Mucosa of rectum (tissue), 2 donors: ENCODE data around the gene MRPS18C.

Experiments used
- H3K27ac ChIP-seq, 2 donors: one replicate each; pipeline ENCODE4 v1.7.0; 2013; ENCODE audit warnings: inconsistent platforms in 2 of 2, low read depth in 2 of 2, low read length in 2 of 2
- H3K27me3 ChIP-seq, 2 donors: one replicate each; pipeline ENCODE4 v1.7.0; 2013; ENCODE audit warnings: low read length in 2 of 2; ENCODE audit not compliant: control insufficient read depth in 2 of 2, insufficient read depth in 2 of 2
- H3K36me3 ChIP-seq, 2 donors: one replicate each; pipeline ENCODE4 v1.7.0; 2013; ENCODE audit warnings: low read length in 2 of 2; ENCODE audit not compliant: control insufficient read depth in 2 of 2, insufficient read depth in 2 of 2
- H3K4me1 ChIP-seq, 2 donors: one replicate each; pipeline ENCODE4 v1.7.0; 2013; ENCODE audit warnings: low read length in 2 of 2, mild to moderate bottlenecking in 1 of 2; ENCODE audit not compliant: control insufficient read depth in 2 of 2, insufficient read depth in 2 of 2
- H3K4me3 ChIP-seq, 2 donors: one replicate each; pipeline ENCODE4 v1.7.0; 2013; ENCODE audit warnings: low read length in 2 of 2
- H3K9ac ChIP-seq, 2 donors: one replicate each; pipeline ENCODE4 v1.7.0; 2013; ENCODE audit warnings: low read length in 2 of 2, low read depth in 1 of 2, mild to moderate bottlenecking in 1 of 2
- H3K9me3 ChIP-seq, 2 donors: one replicate each; pipeline ENCODE4 v1.7.0; 2013; ENCODE audit warnings: low read length in 2 of 2; ENCODE audit not compliant: control insufficient read depth in 2 of 2
- donor health status: healthy.
- donor health status: Normal muscosa, but diverticular disease.

MRPS18C gene

GRCh38 chr4:83449009-83449408, 6.8 kb upstream of the MRPS18C start:
- Histone ChIP-seq H3K36me3 (peaks cover 13 to 16% of the 10 kb centered on the region in 2 donors), H3K4me3 (no peak overlapping the region), H3K27ac (no peak overlapping the region), H3K27me3 (no peaks in the 10 kb centered on the region), H3K4me1 (peaks cover 0 to 1% of the 10 kb centered on the region in 2 donors), H3K9me3 (no peaks in the 10 kb centered on the region), H3K9ac (no peak overlapping the region)

- Histone ChIP-seq H3K36me3 (peaks cover 12 to 23% of the 10 kb centered on the region in 2 donors), H3K4me1 (peaks cover 3 to 9% of the 10 kb centered on the region in 2 donors), H3K4me3 (peak overlapping the region; percentile 85 to 90), H3K27me3 (no peaks in the 10 kb centered on the region), H3K9me3 (no peaks in the 10 kb centered on the region), H3K9ac (peak overlapping the region; percentile 94 to 100), H3K27ac (peak overlapping the region; percentile 97 to 98)
These were observed 1.2 kb upstream of the MRPS18C start for GRCh38 chr4:83454686-83455085.

- H3K9ac ChIP-seq = peak overlapping the region; percentile 94 to 100
- peaks cover 15 to 36% of the 10 kb centered on the region in 2 donors for H3K36me3 ChIP-seq
- H3K4me1 ChIP-seq = peaks cover 3 to 9% of the 10 kb centered on the region in 2 donors
- H3K27me3 ChIP-seq = no peaks in the 10 kb centered on the region
- H3K27ac ChIP-seq = peak overlapping the region; percentile 97 to 98
- no peaks in the 10 kb centered on the region for H3K9me3 ChIP-seq
- peak overlapping the region; percentile 85 to 90 for H3K4me3 ChIP-seq
These were observed 285 bp downstream of the MRPS18C start for GRCh38 chr4:83456184-83456501.

GRCh38 chr4:83473423-83473822, 17.6 kb downstream of the MRPS18C start:
- H3K27me3 ChIP-seq = no peaks in the 10 kb centered on the region
- no peak overlapping the region for H3K27ac ChIP-seq
- H3K9ac ChIP-seq = no peak overlapping the region
- peaks cover 0 to 14% of the 10 kb centered on the region in 2 donors for H3K36me3 ChIP-seq
- H3K4me3 ChIP-seq = no peak overlapping the region
- H3K4me1 ChIP-seq = no peaks in the 10 kb centered on the region
- no peaks in the 10 kb centered on the region for H3K9me3 ChIP-seq

- Histone ChIP-seq H3K36me3 (peaks cover 0 to 14% of the 10 kb centered on the region in 2 donors), H3K27ac (no peak overlapping the region)
These were observed 18.1 kb downstream of the MRPS18C start for GRCh38 chr4:83473966-83474365.

GRCh38 chr4:83484500-83485461, 28.9 kb downstream of the MRPS18C start, which contains the start of gene ABRAXAS1:
Gene ABRAXAS1, minus strand, starts transcription at chr4:83485100. Its CDS starts 28 bp downstream, at chr4:83485072.
- Histone ChIP-seq H3K9me3 (no peaks in the 10 kb centered on the region), H3K9ac (peak within 1 kb of the TSS; percentile 60 to 77), H3K27me3 (no peaks in the 10 kb centered on the region), H3K4me1 (peaks cover 7 to 9% of the 10 kb centered on the region in 2 donors), H3K36me3 (no peaks in the 10 kb centered on the region), H3K27ac (peak within 1 kb of the TSS; percentile 89 to 94), H3K4me3 (peak within 1 kb of the TSS; percentile 82 to 95)

More at GRCh38 chr4:83473966-83474365, 18.1 kb downstream of the MRPS18C start:
- Histone ChIP-seq H3K9me3 (no peaks in the 10 kb centered on the region), H3K9ac (no peak overlapping the region), H3K4me1 (no peaks in the 10 kb centered on the region), H3K4me3 (no peak overlapping the region), H3K27me3 (no peaks in the 10 kb centered on the region)

- H3K4me3 ChIP-seq = no peak overlapping the region
- H3K27me3 ChIP-seq = no peaks in the 10 kb centered on the region
- H3K36me3 ChIP-seq = no peaks in the 10 kb centered on the region
- no peak overlapping the region for H3K9ac ChIP-seq
- H3K27ac ChIP-seq = no peak overlapping the region
- H3K9me3 ChIP-seq = no peaks in the 10 kb centered on the region
- H3K4me1 ChIP-seq = peaks cover 7 to 9% of the 10 kb centered on the region in 2 donors
These were observed 30.7 kb downstream of the MRPS18C start for GRCh38 chr4:83486457-83487129.

GRCh38 chr4:83489711-83490326, 34.0 kb downstream of the MRPS18C start:
- Histone ChIP-seq H3K36me3 (no peaks in the 10 kb centered on the region), H3K9me3 (no peaks in the 10 kb centered on the region), H3K27ac (no peak overlapping the region), H3K27me3 (no peaks in the 10 kb centered on the region), H3K4me3 (no peak overlapping the region), H3K4me1 (peaks cover 3 to 7% of the 10 kb centered on the region in 2 donors), H3K9ac (no peak overlapping the region)

- H3K9me3 ChIP-seq = no peaks in the 10 kb centered on the region
- no peaks in the 10 kb centered on the region for H3K36me3 ChIP-seq
- no peak overlapping the region for H3K4me3 ChIP-seq
- H3K4me1 ChIP-seq = no peaks in the 10 kb centered on the region
- H3K27ac ChIP-seq = no peak overlapping the region
- no peaks in the 10 kb centered on the region for H3K27me3 ChIP-seq
- H3K9ac ChIP-seq = no peak overlapping the region
These were observed 35.1 kb downstream of the MRPS18C start for GRCh38 chr4:83490876-83491450.
